HPDE6-E6E7 (cell line): ENCODE measurements around the gene TMEM109.

ENCODE experiments used
- DNase-seq: peaks from one replicate; pipeline ENCODE4 v3.0.0; 2011; ENCODE audit warnings: missing footprints; ENCODE audit errors: extremely low spot score

The TMEM109 gene

DNA sequence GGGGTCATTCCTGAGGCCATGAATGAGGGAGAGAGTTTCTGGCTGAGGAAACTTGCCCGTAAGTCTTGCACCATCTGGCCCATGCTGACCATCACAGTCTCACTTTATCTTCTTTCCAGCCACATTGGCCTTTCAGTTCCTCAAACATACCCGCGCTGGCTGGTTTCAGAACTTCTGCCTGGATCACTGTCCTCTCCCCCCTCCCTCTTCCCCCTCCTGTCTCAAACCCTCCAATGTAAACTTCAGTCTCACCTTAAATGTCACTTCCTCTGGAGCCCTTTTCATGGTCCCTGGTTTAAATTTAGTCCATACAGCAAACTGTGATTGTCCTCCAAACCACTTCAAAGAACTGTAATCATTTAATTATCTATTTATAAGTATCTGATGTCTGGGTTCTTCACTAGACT is 3.7 kb upstream of the TMEM109 start:
- DNase-seq, result no peak

DNA sequence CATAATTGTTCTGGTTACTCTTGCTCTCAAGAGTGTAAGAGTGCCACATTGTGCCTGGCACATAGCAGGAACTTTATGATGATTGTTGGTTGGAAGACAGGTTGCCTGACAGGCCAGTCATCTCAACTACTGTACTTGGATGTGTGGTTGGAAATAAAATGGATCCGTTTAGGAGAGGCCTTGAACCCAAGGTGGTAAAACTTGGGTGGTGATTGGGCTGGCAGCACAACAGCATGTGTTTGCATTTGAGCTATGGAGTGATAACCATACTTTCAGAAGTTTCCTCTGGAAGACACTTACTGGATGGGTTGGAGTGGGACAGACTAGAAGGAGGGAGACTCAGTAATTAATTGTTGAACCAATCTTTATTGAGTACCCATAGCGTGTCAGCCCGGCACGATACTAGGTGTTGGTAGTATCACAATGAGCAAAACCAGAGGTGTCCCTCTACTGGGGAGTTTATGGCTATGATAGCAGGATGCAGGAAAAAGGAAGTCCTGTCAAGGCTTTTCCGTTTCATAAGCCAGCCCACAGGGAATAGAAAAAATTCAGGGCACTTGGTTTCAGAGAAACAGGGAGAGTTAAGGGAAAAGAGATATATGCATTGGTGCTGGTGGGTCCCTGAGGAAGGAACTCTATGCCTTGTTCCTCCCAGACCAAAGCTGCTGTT is 3.1 kb upstream of the TMEM109 start:
- DNase-seq, result no peak

DNA sequence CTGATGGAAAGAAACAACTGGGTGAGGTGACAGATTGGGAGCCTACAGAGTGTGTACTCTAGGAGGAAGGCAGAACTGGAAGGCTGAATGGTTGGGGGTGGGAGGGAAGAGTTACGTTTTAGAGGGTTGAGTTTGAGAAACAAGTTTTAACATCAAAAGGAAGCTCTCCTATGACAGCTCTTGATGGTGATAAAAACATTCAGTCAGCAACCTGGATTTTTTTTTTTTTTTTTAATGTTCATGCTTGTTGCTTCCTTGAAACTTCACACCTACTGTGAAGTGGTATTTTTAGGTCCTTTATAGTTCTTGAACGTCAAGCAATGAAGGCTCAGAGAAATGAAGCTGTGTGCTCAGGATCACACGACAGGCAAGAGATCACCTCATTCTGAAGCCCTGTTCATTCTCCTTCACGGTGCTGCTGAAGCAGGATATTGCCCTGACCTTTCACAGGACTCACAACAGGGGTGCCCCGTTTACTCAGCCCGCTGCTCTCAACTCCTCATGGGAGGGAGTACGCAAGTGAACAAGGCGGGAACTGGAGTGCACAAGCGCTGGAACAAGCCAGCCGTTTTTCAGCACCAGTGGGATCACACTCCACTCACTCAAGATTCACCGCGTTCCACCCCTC is 1.6 kb upstream of the TMEM109 start:
- DNase-seq, result no peak

DNA sequence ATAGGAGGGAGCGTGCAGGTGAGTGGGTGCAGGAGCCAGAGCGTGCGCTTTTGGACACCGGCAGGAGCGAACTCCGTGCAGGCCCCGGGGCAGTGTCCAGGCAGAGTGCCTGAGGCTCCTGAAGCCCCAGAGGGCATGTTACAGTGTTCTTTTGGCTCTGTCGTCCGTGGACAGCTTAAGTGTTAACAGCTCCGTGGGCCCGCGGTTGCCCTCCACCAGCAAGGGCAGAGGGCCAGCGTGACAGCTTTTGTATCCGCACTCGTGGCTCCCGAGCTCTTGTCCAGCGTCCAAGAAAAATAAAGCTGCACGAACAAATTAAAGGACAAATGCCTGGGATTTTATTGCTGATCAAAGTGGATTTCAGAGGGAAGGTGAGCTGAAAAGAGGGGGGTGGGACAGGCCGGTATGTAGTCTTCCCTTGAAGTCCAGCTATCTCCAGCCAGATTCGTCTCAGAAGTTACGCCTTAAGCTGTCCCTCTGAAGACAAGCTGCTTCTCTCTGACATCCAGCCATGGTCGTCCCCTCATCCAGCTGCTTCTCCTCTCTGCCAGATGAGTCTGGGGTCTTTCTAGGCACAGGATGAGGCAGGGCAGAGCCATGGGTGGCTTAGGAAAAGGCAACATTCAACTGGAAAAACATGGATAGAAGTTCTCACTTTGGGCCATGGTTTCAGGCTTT is 968 bp upstream of the TMEM109 start:
- DNase-seq, result no peak

DNA sequence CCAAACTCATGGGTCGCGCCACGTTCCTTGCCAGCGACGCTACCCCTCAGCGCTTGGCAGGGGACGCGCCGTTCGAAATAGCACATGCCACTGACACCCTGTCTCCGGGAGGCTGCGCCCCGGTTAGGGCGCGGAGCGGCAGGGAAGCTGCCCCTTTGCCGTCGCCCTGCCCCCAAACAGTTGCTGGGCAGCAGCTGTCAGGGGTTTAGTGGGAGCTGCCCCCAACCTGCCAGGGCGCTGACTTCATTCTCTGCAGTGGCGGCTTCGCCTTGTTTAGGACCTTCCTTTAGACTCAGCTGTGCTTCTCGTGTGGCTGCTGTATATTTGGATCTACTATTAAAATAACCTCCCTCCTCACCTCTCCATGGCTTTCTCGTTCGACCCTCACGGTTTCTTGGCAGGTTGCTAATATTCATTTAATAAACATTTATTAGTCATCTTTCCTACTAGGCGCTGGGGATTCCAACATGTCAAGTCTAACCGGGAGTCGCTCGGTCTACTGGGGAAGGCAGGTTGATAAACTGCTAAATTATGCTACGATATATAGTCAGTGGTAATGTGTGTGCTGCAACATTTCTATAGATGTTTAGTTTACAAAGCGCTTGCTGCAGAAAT is 782 bp downstream of the TMEM109 start:
- no peak for DNase-seq

DNA sequence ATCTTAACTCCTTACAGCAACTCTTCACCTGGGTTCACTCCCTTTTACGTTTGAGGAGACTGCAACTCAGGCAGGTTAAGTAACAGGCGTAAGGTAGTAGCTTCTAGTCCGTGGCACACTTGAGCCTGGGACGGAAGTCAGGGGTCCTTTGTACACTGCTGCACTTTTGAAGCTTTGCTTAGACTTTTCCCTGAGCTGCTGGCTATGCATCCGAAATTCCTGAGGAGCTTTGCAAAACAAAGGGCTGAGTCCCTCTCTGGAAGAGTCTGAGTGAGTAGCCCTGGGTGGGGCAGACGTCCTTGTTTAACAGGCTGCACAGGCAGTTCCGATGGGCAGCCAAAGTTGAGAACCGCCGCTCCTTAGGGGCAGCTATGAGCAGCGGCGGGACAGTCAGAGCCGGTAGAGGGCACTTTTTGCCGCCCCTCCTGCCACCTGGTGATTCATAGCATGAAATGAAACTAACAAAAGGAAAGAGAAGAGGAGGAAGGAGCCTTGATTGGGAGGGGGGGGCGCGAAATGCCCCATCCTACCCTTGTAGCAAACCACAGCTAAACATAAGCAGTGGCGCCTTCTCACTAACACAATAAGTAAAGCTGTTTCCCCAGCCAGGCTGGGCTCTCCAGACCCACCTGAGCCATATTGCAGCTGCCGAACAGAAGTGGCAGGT is 1.4 kb downstream of the TMEM109 start:
- DNase-seq, result peak; percentile 69

DNA sequence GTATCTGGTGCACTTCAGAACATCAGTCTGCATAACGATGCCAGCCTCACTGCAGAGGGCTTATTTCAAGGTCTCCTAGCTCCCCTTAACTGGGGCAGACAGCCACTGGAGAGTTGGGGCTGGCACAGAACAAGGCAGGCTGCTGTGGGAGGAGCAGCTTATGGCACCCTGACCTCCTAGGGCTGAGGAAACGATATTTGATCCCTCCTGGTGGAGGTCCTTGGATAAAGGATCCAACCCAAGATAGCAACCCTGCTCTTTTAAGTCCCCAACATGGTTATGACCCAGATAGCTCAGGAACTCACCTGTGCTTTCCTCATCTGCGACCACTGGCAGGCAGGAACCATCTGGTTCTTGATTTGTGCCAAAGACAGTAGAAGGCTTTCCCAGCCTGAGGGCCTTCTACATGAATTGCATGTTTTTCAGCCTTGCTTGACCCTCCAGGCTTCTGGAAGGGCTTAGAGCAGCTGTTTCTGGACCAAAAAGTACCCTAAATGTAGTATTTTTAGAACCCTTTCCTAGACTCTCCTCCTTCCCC is 2.8 kb downstream of the TMEM109 start:
- DNase-seq, result no peak

DNA sequence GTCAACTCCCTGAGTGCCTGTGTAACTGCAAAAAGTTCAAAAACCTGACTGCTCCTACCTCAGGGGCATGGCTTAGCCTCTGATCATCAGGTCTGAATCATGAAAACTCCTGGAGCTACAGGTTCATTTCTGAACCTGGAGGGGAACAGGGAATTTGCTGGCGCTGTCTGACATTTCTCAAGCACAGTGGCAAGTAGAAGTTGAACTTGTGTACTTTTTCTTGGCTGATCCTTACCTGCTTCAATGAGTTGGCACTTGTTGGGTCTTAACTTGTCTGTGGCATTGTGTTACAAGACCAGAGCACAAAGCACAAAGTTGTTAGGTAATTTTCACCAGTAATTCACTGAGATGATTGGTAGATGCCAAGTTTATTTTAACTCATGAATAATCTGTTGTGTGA is 3.3 kb downstream of the TMEM109 start:
- no peak for DNase-seq

DNA sequence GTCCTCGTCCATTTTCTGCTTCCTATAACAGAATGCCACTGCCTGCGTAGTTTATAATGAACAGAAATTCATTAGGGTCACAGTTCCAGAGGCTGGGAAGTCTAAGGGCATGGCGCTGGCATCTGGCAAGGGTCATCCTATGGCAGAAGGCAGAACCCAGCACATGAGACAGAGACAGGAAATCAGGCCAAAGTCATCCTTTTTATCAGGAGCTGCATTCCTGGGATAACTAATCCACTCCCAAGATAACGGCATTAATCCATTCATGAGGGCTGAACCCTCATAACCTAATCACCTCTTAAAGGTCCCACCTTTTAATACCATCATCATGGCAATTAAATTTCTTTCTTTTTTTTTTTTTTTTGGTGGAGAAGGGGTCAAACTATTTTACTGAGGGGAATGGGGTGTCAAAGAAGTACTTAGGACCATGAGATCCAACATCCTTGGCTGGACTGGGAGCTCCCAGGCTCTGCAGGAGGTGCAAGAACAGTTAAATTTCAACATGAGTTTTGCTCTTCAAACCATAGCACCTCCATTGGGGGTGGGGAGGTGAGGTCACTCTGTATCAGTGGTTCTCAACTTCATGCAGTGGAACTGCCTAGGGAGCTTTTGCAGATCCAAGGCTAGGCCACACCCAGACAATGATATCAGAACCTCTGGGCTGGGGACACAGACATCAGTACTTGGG is 4.4 kb downstream of the TMEM109 start:
- DNase-seq, result no peak

DNA sequence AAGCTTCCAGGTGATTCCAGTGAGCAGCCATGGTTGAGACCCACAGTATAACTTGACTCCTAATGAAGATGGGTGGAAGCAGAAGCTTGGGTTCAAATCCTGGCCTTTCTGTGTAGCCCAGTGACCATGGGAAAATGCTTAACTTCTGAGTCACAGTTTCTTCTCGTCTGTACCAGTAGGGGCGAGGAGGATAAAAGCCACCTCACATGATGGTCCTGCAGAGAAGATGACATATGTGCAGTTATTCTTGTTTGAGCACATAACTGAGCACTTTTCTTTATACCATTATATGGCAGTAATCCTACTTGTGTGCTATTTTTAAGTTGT is 4.9 kb downstream of the TMEM109 start:
- no peak for DNase-seq

DNA sequence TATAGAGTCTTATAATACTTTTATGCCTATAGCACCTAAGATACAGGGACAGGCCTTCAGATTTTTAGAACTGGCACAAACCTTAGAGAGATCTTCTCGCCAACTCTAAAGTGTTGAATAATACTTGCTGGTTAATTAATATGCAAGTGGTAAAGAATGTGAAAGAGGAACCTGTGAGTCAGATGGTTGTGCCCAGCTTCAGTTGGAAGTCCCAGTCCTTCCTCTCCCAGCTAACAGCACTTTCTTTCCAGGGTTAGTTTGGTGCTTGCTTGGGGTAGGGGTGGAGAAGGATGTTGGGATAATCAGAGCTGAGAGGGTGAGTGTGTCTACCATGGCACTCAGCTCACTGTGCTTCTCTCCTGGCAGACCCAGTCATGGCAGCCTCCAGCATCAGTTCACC is 5.4 kb downstream of the TMEM109 start:
- no peak for DNase-seq

DNA sequence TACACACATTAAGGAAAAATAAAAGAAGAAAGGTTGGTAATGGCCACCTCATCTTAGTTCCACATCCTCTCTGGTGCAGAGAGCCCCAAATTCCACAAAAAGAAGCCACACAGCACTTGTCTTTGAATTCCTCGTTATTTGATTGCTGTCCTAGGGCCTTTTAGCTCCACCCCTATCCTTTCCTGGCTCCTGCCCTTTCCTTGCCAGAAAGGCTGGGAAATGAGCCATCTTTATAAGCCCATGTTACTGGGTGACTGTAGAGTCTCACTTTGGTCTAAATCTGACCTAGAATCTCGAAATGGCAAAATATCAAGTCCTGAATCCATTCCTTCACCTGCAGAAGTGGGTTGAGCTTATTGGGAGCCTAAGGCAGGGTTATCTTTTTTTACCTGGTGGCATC is 6.0 kb downstream of the TMEM109 start:
- DNase-seq, result no peak

DNA sequence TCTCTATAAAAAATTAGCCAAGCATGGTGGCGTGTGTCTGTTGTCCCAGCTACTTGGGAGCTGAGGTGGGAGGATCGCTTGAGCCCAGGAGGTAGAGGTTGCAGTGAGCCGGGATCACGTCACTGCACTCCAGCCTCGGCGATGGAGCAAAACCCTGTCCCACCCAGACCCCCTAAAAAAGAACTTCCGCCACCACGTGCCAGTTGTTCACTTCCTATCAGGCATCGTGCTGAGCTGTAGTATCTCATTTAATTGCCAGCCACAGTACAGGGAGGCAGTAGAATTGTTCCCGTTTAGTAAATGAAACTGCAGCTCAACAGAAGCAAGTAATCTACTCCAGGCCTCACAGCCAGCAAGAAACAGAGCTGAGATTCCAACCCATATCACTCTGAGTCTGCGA is 7.3 kb downstream of the TMEM109 start:
- DNase-seq, result no peak

DNA sequence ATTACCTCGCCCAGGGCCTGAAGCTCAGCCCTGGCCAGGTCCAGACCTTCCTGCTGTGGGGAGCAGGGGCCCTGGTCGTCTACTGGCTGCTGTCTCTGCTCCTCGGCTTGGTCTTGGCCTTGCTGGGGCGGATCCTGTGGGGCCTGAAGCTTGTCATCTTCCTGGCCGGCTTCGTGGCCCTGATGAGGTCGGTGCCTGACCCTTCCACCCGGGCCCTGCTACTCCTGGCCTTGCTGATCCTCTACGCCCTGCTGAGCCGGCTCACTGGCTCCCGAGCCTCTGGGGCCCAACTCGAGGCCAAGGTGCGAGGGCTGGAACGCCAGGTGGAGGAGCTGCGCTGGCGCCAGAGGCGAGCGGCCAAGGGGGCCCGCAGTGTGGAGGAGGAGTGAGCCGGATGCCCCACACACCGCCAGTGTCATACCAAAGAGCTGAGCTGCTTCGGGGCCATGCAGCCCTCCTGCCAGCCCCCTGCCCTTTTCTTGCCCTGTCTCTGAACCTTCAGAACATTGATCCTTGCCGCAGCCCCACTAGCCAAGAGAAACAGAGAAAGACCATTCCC is 7.9 kb downstream of the TMEM109 start:
- DNase-seq, result no peak

DNA sequence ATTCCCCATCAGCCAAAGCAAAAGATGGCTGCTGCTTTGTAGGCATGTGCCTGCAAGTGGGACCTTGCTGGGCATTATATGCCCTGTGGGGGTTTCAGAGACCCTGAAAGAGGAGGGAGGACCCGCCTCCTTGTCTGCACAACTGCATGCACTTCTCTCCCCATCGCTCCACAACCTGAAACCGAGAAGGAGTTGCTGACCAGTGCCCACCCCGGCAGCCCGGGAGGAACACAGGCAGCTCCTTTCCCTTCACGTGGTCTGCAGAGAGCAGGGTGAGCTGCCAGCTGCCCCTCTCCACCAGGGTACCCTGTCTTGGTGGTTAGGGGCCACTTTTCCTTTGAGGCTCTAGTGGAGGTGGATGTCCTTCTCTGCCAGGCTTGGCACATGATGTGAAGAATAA is 8.9 kb downstream of the TMEM109 start:
- no peak for DNase-seq

DNA sequence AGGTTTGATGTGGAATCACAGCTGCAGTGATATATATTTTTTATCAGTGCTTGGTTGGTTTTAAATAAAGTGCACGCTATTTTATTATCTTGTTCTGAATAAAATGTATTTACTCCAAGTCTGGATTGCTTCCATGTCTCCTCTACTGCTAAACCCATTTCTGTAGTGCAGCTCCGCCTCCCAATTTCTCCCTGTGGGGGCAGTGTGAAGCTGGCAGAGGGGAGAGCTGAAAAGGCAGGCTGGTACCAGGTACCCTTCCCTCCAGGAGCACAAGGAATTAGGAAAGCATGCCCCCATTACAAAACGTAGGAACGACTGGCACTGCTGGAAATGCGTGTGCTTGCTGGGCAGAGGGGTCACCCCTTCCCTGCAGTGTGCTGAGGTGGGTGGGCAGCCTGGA is 9.4 kb downstream of the TMEM109 start:
- DNase-seq, result no peak

DNA sequence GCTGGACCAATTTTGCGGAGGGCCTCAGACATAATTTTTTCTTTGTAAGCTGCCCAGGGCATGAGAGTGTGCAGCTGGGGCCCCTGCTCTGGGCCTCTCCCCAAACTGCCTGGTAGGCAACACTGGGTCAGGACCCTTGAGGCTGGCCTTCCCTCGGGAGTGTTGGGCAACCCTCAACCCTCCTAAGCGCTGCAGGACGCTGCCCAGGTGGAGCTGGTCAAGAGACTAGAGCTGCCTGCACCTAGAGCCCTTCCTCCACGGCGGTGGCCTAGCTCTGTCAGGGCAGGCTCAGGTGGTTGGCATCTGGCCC is 9.8 kb downstream of the TMEM109 start:
- DNase-seq, result no peak

DNA sequence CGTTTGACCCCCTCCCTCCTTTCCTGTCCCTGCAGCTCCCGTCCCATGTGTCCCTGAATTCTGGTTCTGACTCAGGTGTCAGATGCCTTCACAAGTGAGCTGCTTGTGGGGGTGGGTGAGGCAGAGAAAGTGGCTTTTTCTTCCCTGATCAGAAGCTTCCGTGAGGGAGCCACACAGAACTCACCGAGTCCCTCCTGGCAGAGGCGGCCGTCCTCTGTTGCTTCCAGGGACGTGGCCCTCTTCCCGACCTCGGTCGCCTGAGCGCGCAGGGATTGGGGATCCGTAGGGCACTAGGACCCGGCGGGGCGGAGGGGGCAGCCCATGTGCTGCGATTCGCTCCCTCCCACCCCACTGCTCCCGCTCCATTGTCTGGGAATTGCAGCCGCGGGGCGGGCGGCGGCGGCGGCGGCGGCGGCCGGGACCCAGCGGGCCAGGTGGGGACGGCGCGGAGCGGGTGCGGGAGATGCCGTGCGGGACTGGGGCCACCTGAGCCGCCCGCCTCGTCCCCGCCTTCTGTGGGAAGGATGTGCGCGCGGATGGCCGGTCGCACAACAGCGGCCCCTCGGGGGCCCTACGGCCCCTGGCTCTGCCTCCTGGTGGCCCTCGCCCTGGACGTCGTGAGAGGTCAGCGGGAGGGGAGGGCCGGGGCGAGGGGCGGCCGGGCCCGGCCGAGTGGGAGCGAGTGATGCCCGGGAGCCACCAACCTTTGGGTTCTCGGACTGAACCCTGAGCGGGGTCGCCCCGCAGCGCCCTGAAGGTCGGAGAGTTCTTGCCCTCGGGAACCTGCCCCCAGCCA is 10.3 kb downstream of the TMEM109 start, which contains the start of gene TMEM132A:
Gene TMEM132A, plus strand, starts transcription at position 351 of the 796 bp plus-strand sequence. Its CDS starts 174 bp downstream, at position 525.
- peak; percentile 86 for DNase-seq

DNA sequence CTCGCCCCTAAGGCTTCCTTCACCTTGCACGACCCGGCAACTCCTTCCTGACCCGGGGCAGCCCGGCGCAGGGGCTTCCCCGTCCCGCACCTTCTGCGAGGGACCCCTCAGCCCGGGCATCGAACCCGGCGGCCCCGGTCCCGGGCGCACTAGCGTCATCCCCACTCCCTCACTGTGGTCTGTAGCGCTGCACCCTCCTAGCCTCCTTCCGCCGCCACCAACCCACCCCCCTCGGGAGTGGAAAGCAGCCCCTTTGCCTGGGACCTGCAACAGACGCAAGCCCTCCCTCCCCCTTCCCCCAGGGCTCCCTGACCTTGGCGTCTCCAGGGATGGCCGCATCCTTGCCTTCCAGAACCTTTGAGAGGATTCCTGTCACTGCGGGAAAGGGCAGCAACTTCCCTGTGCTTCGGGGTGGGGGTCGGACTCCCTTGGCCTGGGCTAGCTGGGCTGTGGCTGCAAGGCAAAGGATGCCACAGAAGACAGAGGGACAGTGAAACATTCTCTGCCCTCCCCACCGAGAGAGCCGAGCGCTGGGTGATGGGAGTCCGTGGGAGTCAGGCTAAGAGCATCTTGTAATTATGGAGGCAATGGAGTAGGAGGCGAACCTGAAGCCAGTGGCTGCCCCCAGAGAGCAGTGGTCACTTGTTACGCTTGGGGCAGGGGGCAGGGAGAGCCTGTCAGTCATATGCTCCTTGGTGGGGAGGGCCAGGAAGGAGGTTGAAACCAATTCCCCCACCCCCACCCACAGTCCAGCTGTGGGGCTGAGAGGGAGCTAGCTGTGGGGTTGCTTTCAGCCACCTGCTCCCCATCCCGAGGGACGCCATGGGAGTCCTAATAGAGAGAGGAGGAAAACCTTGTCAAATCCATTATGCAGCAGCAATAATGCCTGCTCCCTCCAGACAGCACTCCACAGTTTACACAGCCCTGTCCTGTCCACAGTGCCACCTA is 11.2 kb downstream of the TMEM109 start:
- no peak for DNase-seq
